Sigmoid colon (tissue), 7 donors: ENCODE measurements around the gene GPHB5. TPM values are rescaled to one million over a fixed set of nuclear protein-coding genes. Genes with fewer than 3 reads are reported as not detected.

Source experiments
- DNase-seq: peaks from one replicate; pipeline ENCODE4 v3.0.0-alpha.2; 2019
- H3K27ac ChIP-seq, 4 donors: fragments of 200-600 bp; sonication (generic); one replicate each; pipeline ENCODE4 v1.5.1; 2016 to 2019; ENCODE audit warnings: mild to moderate bottlenecking in 1 of 4
- H3K27me3 ChIP-seq, 3 donors: fragments of 200-600 bp; sonication (generic); one replicate each; pipeline ENCODE4 v1.5.1; 2019; ENCODE audit warnings: mild to moderate bottlenecking in 1 of 3
- H3K36me3 ChIP-seq, 4 donors: fragments of 200-600 bp; sonication (generic); one replicate each; pipeline ENCODE4 v1.5.1; 2016 to 2019
- H3K4me1 ChIP-seq, 4 donors: fragments of 200-600 bp; sonication (generic); one replicate each; pipeline ENCODE4 v1.5.1; 2017 to 2019
- H3K4me3 ChIP-seq, 4 donors: fragments of 200-600 bp; sonication (generic); one replicate each; pipeline ENCODE4 v1.5.1; 2017 to 2019; ENCODE audit warnings: mild to moderate bottlenecking in 2 of 4, moderate library complexity in 1 of 4
- H3K9me3 ChIP-seq, 4 donors: fragments of 200-600 bp in 3 of 4; sonication (generic) in 3 of 4; one replicate each; pipeline versions ENCODE4 v1.5.1 to v1.6.1; 2013 to 2019
- CTCF ChIP-seq, 4 experiments: fragments of 450-650 bp in 3 of 4; fragments of 200-600 bp in 1 of 4; IDR thresholded peaks; one replicate each; pipeline ENCODE4 v1.5.1; 2016 to 2019; ENCODE audit warnings: antibody characterized with exemption in 4 of 4, mild to moderate bottlenecking in 3 of 4, moderate library complexity in 2 of 4
- EP300 ChIP-seq, 4 donors: sonication (generic); formaldehyde crosslinking; IDR thresholded peaks; one replicate each; pipeline ENCODE4 v1.6.1; 2017; ENCODE audit warnings: antibody characterized with exemption in 4 of 4
- POLR2A ChIP-seq, 2 donors: fragments of 450-650 bp; IDR thresholded peaks; one replicate each; pipeline ENCODE4 v1.6.1; 2016; ENCODE audit warnings: antibody characterized with exemption in 2 of 2, mild to moderate bottlenecking in 2 of 2, moderate library complexity in 2 of 2
- POLR2AphosphoS5 ChIP-seq, 4 donors: sonication (generic); formaldehyde crosslinking; IDR thresholded peaks; one replicate each; pipeline ENCODE4 v1.6.1; 2017; ENCODE audit warnings: antibody characterized with exemption in 4 of 4
- WGBS, 2 donors: extraction: QIAGEN DNeasy Blood & Tissue Kit; methylation state at CpG; one replicate each; pipeline ENCODE4 v1.1.7; 2013; 5-methylcytosine and 5-hydroxymethylcytosine counted together
- intact Hi-C: fragments of 100-400 bp; cut with DNase I; formaldehyde crosslinking; loops from one replicate; pipeline ENCODE4 v1.15.1; 2023
- polyA plus RNA-seq, 3 donors: library from polyadenylated mRNA; stranded (reverse); fragments of 200-250 nt; gene quantifications; one replicate each; pipeline ENCODE4 v1.2.3, GENCODE V29; 2013
- total RNA-seq, 4 donors: library from RNA; depleted of rRNA; stranded (reverse); fragments of >200 nt; gene quantifications; one replicate each; pipeline ENCODE4 v1.1.0, GENCODE V29; 2016
- donor health status: healthy with polysubstance abuse.
- donor health status: Bipolar disorder and iron deficiency.
- donor health status: healthy.

The GPHB5 gene, protein sequence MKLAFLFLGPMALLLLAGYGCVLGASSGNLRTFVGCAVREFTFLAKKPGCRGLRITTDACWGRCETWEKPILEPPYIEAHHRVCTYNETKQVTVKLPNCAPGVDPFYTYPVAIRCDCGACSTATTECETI
- total RNA-seq (not detected), polyA plus RNA-seq (not detected)

- H3K4me3 ChIP-seq, result no peak within 1 kb of the TSS
- H3K27me3 ChIP-seq, result no peaks in the 10 kb centered on the region
- no peak for TF ChIP-seq CTCF (IDR thresholded peaks at IDR 0.05)
- no peak for TF ChIP-seq EP300 (IDR thresholded peaks at IDR 0.05)
- no peak for TF ChIP-seq POLR2A (IDR thresholded peaks at IDR 0.05)
- TF ChIP-seq POLR2AphosphoS5 (IDR thresholded peaks at IDR 0.05), result no peak
- intact Hi-C loops, result no loop called here
- H3K36me3 ChIP-seq, result no peaks in the 10 kb centered on the region
- no peaks in the 10 kb centered on the region for H3K4me1 ChIP-seq
- no peak within 1 kb of the TSS for H3K27ac ChIP-seq
- H3K9me3 ChIP-seq, result no peaks in the 10 kb centered on the region
- DNase-seq, result no peak
These were observed at the start of gene GPHB5 for GRCh38 chr14:63318835-63319234. Gene GPHB5 (minus strand): TSS chr14:63318935. CDS start chr14:63317849, 1,086 bp downstream.

DNA sequence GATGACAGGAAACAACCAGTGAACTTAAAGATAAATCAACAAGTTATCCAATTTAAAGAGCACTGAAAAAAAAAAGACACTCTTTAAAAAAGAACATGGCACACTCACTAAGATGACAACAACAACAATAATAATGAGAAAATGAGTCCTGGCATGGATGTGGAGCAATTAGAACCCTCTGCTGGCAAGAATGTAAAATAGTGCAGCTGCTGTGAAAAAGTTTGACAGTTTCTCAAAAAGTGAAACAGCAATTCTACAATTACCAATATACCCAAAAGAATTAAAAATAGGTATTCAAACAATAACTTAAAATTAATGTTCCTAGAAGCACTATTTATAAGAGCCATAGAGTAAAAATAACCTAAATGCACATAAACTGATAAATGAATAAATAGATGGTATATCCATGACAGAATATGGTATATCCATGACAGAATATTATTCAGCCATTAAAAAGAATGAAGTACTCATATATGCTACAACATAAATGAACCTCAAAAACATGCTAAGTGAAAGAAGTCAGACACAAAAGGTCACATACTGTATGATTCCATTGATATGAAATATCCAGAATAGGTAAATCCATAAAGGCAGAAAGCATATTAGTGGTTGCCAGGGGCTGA is 49.1 kb upstream of the GPHB5 start:
- no peak for DNase-seq
- intact Hi-C loops, result loop anchor here (10.0 kb wide), 1 partner anchor 193 kb away; no protein-coding TSS in a partner anchor
- peaks cover 0 to 4% (median 1%) of the 10 kb centered on the region in 4 donors for H3K9me3 ChIP-seq
- no peak overlapping the region for H3K27ac ChIP-seq
- no peak overlapping the region for H3K4me3 ChIP-seq
- H3K27me3 ChIP-seq, result no peaks in the 10 kb centered on the region
- H3K4me1 ChIP-seq, result no peaks in the 10 kb centered on the region
- TF ChIP-seq EP300 (IDR thresholded peaks at IDR 0.05) (no peak), POLR2A (IDR thresholded peaks at IDR 0.05) (no peak), POLR2AphosphoS5 (IDR thresholded peaks at IDR 0.05) (no peak), CTCF (IDR thresholded peaks at IDR 0.05) (no peak)
- H3K36me3 ChIP-seq, result peaks cover 0 to 3% (median 0%) of the 10 kb centered on the region in 4 donors

- H3K27ac ChIP-seq, result no peak overlapping the region
- DNase-seq, result no peak
- whole genome bisulfite sequencing, 2 donors, result 10 to 33% methylated on average over 8 of the region's 8 CpGs
- TF ChIP-seq CTCF (IDR thresholded peaks at IDR 0.05), result no peak
- no peak for TF ChIP-seq POLR2AphosphoS5 (IDR thresholded peaks at IDR 0.05)
- intact Hi-C loops, result loop anchor here (10.0 kb wide), 1 partner anchor 188 kb away; no protein-coding TSS in a partner anchor
- H3K9me3 ChIP-seq, result peaks cover 0 to 4% (median 0%) of the 10 kb centered on the region in 4 donors
- H3K4me3 ChIP-seq, result no peak overlapping the region
- H3K27me3 ChIP-seq, result no peaks in the 10 kb centered on the region
- no peaks in the 10 kb centered on the region for H3K4me1 ChIP-seq
- no peaks in the 10 kb centered on the region for H3K36me3 ChIP-seq
These were observed 43.7 kb upstream of the GPHB5 start for GRCh38 chr14:63362389-63362819.

DNA sequence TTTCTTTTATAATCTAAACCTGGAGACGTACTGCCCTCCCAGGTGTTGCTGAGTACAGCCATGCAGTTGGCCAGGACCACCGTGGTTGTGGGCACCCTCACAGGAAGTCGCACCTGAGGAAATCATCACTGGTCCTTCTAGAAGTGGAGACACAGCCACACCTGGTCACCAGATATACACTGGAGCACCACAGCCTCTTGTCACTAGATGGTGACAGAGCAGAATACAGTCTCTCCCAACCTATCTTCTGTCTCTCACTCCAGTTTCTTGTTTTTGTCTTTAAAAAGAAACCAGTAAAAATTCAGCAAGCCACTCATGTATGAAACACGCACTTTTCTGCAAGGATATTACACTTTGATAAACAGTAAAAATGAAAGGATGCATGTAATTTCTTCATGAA is 43.1 kb upstream of the GPHB5 start:
- TF ChIP-seq CTCF (IDR thresholded peaks at IDR 0.05) (no peak), EP300 (IDR thresholded peaks at IDR 0.05) (no peak), POLR2AphosphoS5 (IDR thresholded peaks at IDR 0.05) (no peak), POLR2A (IDR thresholded peaks at IDR 0.05) (no peak)
- intact Hi-C loops, result loop anchor here (10.0 kb wide), 1 partner anchor 187 kb away; no protein-coding TSS in a partner anchor
- H3K4me1 ChIP-seq, result no peaks in the 10 kb centered on the region
- H3K27ac ChIP-seq, result no peak overlapping the region
- DNase-seq, result no peak
- no peak overlapping the region for H3K4me3 ChIP-seq
- peaks cover 0 to 4% (median 0%) of the 10 kb centered on the region in 4 donors for H3K9me3 ChIP-seq
- WGBS, 2 donors, result 34 to 64% methylated on average over 4 of the region's 4 CpGs
- H3K36me3 ChIP-seq, result no peaks in the 10 kb centered on the region
- no peaks in the 10 kb centered on the region for H3K27me3 ChIP-seq
